ENCODE data around the gene AADACL3.
"Not testable (repeated sequence)": the region's sequence is repeated elsewhere in the genome, so short reads cannot be mapped to it uniquely, and the experiment has no call there.

Gene AADACL3

DNA sequence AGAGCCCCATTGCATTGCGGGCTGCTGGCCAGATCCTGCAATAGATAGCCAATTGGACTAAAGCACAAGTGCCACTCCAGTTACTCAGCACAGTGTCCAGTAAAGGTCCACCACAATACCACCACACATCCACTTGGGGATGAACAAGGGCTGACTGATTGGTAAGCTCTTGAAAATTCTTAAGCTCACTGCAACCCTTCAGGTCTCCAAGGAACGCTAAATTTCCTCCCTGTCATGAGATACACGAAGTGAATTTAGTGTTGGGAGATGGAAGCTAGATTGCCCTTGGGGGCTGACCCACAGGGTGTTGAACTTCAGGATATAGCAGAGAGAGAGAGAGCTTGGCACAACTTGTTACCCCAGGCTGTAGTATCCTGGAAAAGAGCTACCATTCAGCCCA is 9.8 kb upstream of the AADACL3 start:
- H3K27me3 Mint-ChIP-seq = peaks cover 39 to 50% of the 10 kb centered on the region in 2 donors

DNA sequence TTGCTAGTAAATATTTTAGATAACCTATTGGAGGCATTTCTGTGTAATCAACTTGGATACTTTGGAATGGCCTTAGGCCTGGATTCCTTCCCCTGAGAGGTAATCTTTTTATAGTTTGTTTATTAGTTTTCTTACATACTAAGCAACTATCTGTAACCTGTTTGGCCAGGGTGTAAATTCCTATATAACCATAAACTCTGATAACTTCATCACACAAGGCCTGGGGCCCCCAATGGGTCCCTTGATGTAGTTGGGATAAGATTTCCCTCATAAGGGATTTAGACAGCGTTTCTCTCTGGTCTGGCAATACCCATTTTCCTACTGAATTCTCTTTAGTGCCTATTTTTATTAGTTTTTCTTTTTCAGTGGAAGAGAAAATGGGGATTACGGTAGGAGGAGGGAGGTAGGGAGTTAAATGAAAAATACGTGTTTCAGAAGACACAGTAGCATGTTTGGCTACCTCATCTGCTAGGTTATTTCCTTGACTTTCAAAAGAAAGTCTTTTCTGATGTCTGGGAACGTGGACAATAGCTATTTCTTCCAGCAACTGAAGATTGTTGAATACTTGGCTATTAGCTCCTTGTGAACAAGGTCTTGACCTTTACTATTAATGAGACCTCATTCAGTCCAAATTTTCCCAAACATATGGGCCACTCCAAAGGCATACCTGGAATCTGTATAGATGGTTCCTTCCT is 7.4 kb upstream of the AADACL3 start:
- H3K4me3 Mint-ChIP-seq = no peak overlapping the region
- H3K27ac Mint-ChIP-seq = no peak overlapping the region
- no peak for DNase-seq
- no peaks in the 10 kb centered on the region for H3K4me1 Mint-ChIP-seq (ENCODE audit: low read depth in 2 of 2)
- peaks cover 3 to 8% of the 10 kb centered on the region in 2 donors for H3K9me3 Mint-ChIP-seq
- ATAC-seq (replicated peaks) = no peak
- peaks cover 54 to 56% of the 10 kb centered on the region in 2 donors for H3K27me3 Mint-ChIP-seq
- peaks cover 4% of the 10 kb centered on the region for H3K36me3 Mint-ChIP-seq (ENCODE audit: insufficient read depth)

More for the DNA sequence above, 9.8 kb upstream of the AADACL3 start:
- H3K36me3 Mint-ChIP-seq (ENCODE audit: insufficient read depth) = peaks cover 4% of the 10 kb centered on the region
- no peaks in the 10 kb centered on the region for H3K4me1 Mint-ChIP-seq (ENCODE audit: low read depth in 2 of 2)
- ATAC-seq (replicated peaks) (no peak), DNase-seq (no peak)
- no peak overlapping the region for H3K27ac Mint-ChIP-seq
- H3K4me3 Mint-ChIP-seq = no peak overlapping the region
- peaks cover 3 to 8% of the 10 kb centered on the region in 2 donors for H3K9me3 Mint-ChIP-seq

- Mint-ChIP-seq H3K36me3 (ENCODE audit: insufficient read depth) (peaks cover 4% of the 10 kb centered on the region), H3K27me3 (peaks cover 59 to 61% of the 10 kb centered on the region in 2 donors), H3K27ac (no peak overlapping the region), H3K9me3 (peaks cover under 1 to 3% of the 10 kb centered on the region in 2 donors), H3K4me1 (ENCODE audit: low read depth in 2 of 2) (no peaks in the 10 kb centered on the region), H3K4me3 (no peak overlapping the region)
- no peak for DNase-seq
- no peak for ATAC-seq (replicated peaks)
Observed at GRCh38 chr1:12709091-12709491, 6.8 kb upstream of the AADACL3 start.

DNA sequence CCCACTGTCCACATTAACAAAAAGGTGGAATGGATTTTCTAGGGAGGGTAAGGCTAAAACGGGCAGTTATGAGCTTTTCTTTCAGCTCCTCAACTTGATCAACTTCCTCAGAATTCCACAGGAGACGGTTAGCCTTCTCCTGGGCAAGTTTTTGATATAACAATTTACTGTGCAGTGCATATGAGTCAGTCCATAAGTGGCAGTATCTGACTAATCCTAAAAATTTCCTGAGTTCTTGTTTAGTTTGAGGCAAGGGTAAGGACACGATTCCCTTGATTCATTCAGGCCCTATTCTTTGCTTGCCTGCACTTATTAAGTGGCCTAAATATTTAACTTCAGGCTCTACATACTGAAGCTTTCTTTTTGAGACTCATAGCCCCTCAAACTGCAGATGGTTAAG is 6.2 kb upstream of the AADACL3 start:
- no peak for DNase-seq
- no peak for ATAC-seq (replicated peaks)
- H3K36me3 Mint-ChIP-seq (ENCODE audit: insufficient read depth) = peaks cover 4% of the 10 kb centered on the region

DNA sequence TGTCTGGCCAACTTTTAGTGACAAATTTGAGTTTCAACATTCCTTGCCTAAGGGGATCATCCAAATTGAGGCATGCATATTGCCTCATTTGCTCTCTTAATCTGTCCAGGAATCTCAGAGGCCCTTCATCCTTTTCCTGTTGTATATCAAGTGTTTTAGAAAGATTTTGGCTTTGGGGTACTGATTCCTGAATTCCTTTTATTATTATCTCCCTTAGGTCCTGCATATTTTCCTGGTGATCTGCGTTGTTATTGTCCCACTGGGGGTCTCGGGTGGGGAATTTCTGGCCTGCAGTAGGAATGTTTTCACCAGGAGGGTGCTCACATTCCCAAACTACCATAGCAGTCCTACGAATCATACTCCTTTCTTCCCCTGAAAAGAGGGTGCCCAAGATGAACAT is 4.4 kb upstream of the AADACL3 start:
- Mint-ChIP-seq H3K4me1 (ENCODE audit: low read depth in 2 of 2) (no peaks in the 10 kb centered on the region), H3K27ac (no peak overlapping the region), H3K4me3 (no peak overlapping the region), H3K27me3 (peaks cover 66 to 69% of the 10 kb centered on the region in 2 donors), H3K9me3 (no peaks in the 10 kb centered on the region), H3K36me3 (ENCODE audit: insufficient read depth) (peaks cover 4% of the 10 kb centered on the region)
- ATAC-seq (replicated peaks) = no peak
- DNase-seq = no peak

More for the DNA sequence above, 6.2 kb upstream of the AADACL3 start:
- H3K4me3 Mint-ChIP-seq = no peak overlapping the region
- H3K9me3 Mint-ChIP-seq = no peaks in the 10 kb centered on the region
- peaks cover 62% of the 10 kb centered on the region in 2 donors for H3K27me3 Mint-ChIP-seq
- H3K27ac Mint-ChIP-seq = no peak overlapping the region
- no peaks in the 10 kb centered on the region for H3K4me1 Mint-ChIP-seq (ENCODE audit: low read depth in 2 of 2)

DNA sequence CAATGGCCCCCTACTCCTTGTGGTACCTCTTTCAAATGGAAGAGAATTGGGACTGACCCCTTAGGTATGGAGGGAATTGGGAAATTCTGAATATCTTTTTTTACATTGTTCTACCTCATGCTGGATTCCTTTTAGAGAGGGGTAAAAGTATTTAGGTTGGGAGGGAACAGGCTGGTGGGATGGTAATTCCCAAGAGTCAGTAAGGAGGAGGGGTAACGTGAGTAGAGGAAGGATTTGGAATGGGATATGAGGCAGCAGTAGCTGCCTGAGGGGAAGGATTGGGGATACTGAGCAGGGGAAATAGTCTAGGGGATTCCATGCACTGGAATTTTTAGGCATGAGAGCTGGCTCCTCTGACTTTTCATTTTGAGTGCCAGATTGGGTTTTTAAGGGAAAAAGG is 3.8 kb upstream of the AADACL3 start:
- peaks cover 4% of the 10 kb centered on the region for H3K36me3 Mint-ChIP-seq (ENCODE audit: insufficient read depth)
- no peak overlapping the region for H3K27ac Mint-ChIP-seq
- no peaks in the 10 kb centered on the region for H3K9me3 Mint-ChIP-seq
- DNase-seq (no peak), ATAC-seq (replicated peaks) (no peak)
- H3K4me1 Mint-ChIP-seq (ENCODE audit: low read depth in 2 of 2) = no peaks in the 10 kb centered on the region
- no peak overlapping the region for H3K4me3 Mint-ChIP-seq
- peaks cover 61 to 66% of the 10 kb centered on the region in 2 donors for H3K27me3 Mint-ChIP-seq

DNA sequence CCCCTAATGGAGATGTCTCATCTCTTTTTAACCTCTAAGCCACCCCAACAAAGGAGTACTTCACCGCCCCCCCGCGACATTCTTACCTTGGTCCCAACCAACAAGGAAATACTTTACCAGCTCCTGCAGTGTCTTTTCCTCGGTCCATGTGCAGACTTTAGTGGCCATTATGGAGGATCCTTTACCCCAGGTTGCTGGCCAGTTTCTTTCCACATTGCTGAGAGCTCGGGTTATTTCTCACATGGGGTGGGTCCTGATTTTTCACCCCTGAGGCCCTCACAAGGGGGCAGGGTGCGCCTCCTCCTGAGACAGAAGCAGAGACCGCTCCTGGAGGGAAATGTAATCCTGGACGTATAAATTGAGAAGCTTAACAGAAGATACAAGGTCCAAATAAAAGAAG is 3.0 kb upstream of the AADACL3 start:
- no peak overlapping the region for H3K4me3 Mint-ChIP-seq
- H3K4me1 Mint-ChIP-seq (ENCODE audit: low read depth in 2 of 2) = no peaks in the 10 kb centered on the region
- no peak for DNase-seq
- H3K27ac Mint-ChIP-seq = no peak overlapping the region
- H3K36me3 Mint-ChIP-seq (ENCODE audit: insufficient read depth) = peaks cover 1% of the 10 kb centered on the region
- H3K27me3 Mint-ChIP-seq = peaks cover 62 to 66% of the 10 kb centered on the region in 2 donors
- ATAC-seq (replicated peaks) = no peak
- H3K9me3 Mint-ChIP-seq = no peaks in the 10 kb centered on the region

GRCh38 chr1:12713651-12714050 is 2.3 kb upstream of the AADACL3 start:
- not testable (repeated sequence) for H3K4me3 Mint-ChIP-seq; ATAC-seq (replicated peaks); H3K9me3 Mint-ChIP-seq; H3K27ac Mint-ChIP-seq; H3K4me1 Mint-ChIP-seq (ENCODE audit: low read depth in 2 of 2); H3K36me3 Mint-ChIP-seq (ENCODE audit: insufficient read depth); DNase-seq
- peaks cover 65 to 66% of the 10 kb centered on the region in 2 donors for H3K27me3 Mint-ChIP-seq

DNA sequence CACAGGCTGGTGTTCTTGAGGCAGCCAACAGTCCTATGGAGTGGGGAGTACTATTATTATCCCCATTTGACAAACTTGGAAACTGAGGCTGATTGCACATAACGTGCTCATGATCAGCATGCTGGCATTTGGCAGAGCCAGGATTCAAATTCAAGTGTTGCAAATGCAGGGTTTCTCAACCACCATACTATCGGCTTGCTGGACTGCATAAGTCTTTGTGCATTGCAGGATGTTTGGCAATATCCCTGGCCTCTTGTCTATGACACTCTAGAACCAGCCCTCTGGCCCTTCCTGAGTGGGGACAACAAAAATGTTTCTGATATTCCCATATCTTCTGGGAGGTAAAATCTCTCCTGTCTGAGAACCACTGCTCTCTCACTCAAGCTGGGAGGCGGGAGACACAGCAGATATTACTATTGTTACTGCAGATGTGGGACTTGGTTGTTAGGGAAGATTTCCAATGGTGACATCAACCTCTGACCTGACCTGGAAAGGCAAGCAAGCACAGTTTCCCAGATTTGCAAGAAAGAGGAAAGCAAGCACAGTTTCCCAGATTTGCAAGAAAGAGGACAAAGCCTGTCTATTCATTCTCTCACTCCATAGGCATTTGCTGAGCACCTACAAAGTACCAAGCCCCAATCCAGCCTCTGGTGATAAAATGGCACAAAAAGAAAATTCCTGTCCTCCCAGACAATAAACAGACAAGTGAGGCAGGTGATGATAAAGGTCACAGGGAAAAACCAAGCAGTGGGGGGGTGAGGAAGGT is 1.0 kb upstream of the AADACL3 start:
- no peaks in the 10 kb centered on the region for H3K36me3 Mint-ChIP-seq (ENCODE audit: insufficient read depth)
- H3K9me3 Mint-ChIP-seq = no peaks in the 10 kb centered on the region
- H3K4me3 Mint-ChIP-seq = no peak overlapping the region
- no peak overlapping the region for H3K27ac Mint-ChIP-seq
- H3K27me3 Mint-ChIP-seq = peaks cover 74 to 78% of the 10 kb centered on the region in 2 donors
- DNase-seq = no peak
- no peak for ATAC-seq (replicated peaks)
- H3K4me1 Mint-ChIP-seq (ENCODE audit: low read depth in 2 of 2) = no peaks in the 10 kb centered on the region

DNA sequence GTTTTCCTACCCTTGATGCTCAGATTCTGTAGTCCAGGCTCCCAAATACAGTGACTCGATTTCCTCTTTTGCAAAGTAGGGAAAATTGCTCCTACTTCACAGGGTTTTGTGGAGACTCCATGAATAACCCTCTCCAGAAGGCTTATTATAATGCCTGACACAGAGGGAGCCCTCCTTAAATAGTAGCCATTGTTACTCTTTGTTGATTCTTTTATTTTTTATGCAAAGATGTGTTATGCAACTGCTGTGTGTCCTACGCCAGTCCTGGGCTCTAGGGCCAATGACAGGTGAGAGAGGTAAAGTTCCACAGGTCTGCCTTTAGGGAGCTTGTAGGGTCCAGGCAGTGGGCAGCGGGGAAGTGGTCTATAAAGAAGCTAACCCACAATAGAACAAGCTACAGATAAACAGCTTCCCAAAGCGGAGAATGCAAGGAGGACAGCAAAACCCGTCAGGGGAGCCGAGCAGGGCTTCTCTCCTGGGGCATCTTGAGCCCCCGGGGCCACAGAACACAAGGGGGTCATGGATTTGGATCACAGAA is 1.5 kb downstream of the AADACL3 start:
- no peak overlapping the region for H3K27ac Mint-ChIP-seq
- no peak for ATAC-seq (replicated peaks)
- no peak for DNase-seq
- peaks cover 72 to 73% of the 10 kb centered on the region in 2 donors for H3K27me3 Mint-ChIP-seq
- no peaks in the 10 kb centered on the region for H3K9me3 Mint-ChIP-seq
- no peaks in the 10 kb centered on the region for H3K4me1 Mint-ChIP-seq (ENCODE audit: low read depth in 2 of 2)
- no peaks in the 10 kb centered on the region for H3K36me3 Mint-ChIP-seq (ENCODE audit: insufficient read depth)
- H3K4me3 Mint-ChIP-seq = no peak overlapping the region

- H3K4me1 Mint-ChIP-seq (ENCODE audit: low read depth in 2 of 2) = no peaks in the 10 kb centered on the region
- ATAC-seq (replicated peaks) (no peak), DNase-seq (no peak)
- H3K36me3 Mint-ChIP-seq (ENCODE audit: insufficient read depth) = no peaks in the 10 kb centered on the region
- H3K9me3 Mint-ChIP-seq = no peaks in the 10 kb centered on the region
- H3K27me3 Mint-ChIP-seq = peaks cover 42 to 71% of the 10 kb centered on the region in 2 donors
- H3K27ac Mint-ChIP-seq = no peak overlapping the region
- H3K4me3 Mint-ChIP-seq = no peak overlapping the region
Observed at GRCh38 chr1:12722626-12723025, 6.7 kb downstream of the AADACL3 start.

DNA sequence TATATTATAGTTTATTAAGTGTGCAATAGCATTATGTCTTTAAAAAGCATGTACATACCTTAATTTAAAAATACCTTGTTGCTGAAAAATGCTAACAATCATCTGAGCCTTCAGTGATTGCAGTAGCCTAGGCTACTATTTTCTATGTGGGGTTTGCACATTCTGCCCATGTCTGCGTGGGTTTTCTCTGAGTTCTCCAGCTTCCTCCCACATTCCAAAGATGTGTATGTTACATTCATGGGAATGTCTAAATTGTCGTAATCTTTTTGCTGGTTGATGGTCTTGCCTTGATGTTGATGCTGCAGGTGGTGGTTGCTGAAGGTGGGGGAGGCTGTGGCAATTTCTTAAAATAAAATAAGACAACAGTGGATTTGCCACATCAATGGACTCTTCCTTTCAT is 12.5 kb downstream of the AADACL3 start:
- ATAC-seq (replicated peaks) = no peak
- DNase-seq = no peak
- Mint-ChIP-seq H3K27me3 (peaks cover 42 to 85% of the 10 kb centered on the region in 2 donors), H3K9me3 (no peaks in the 10 kb centered on the region), H3K27ac (no peak overlapping the region), H3K4me3 (no peak overlapping the region), H3K36me3 (ENCODE audit: insufficient read depth) (no peaks in the 10 kb centered on the region), H3K4me1 (ENCODE audit: low read depth in 2 of 2) (no peaks in the 10 kb centered on the region)

GRCh38 chr1:12730156-12730555 is 14.2 kb downstream of the AADACL3 start:
- DNase-seq (no peak), ATAC-seq (replicated peaks) (no peak)
- no peak overlapping the region for H3K4me3 Mint-ChIP-seq
- no peaks in the 10 kb centered on the region for H3K9me3 Mint-ChIP-seq
- no peaks in the 10 kb centered on the region for H3K36me3 Mint-ChIP-seq (ENCODE audit: insufficient read depth)
- no peak overlapping the region for H3K27ac Mint-ChIP-seq
- peaks cover 49 to 90% of the 10 kb centered on the region in 2 donors for H3K27me3 Mint-ChIP-seq
- H3K4me1 Mint-ChIP-seq (ENCODE audit: low read depth in 2 of 2) = no peaks in the 10 kb centered on the region

- ATAC-seq (replicated peaks); DNase-seq; H3K4me3 Mint-ChIP-seq; H3K27ac Mint-ChIP-seq; H3K36me3 Mint-ChIP-seq (ENCODE audit: insufficient read depth); H3K4me1 Mint-ChIP-seq (ENCODE audit: low read depth in 2 of 2); H3K9me3 Mint-ChIP-seq: not testable (repeated sequence)
- peaks cover 54 to 90% of the 10 kb centered on the region in 2 donors for H3K27me3 Mint-ChIP-seq
Observed at GRCh38 chr1:12731084-12731483, 15.2 kb downstream of the AADACL3 start.

Data from effector memory CD8-positive, alpha-beta T cell (primary cell).